Esophagus muscularis mucosa (tissue), 4 donors: ENCODE results near the gene DOCK1.

Experiments used
- CTCF ChIP-seq, 3 experiments: fragments of 200-600 bp in 2 of 3; fragments of 450-650 bp in 1 of 3; sonication (generic) in 2 of 3; IDR thresholded peaks; one replicate each; pipeline ENCODE4 v1.5.1; 2017 to 2019; ENCODE audit warnings: antibody characterized with exemption in 3 of 3, mild to moderate bottlenecking in 2 of 3, moderate library complexity in 1 of 3
- EP300 ChIP-seq: sonication (generic); formaldehyde crosslinking; IDR thresholded peaks from one replicate; pipeline ENCODE4 v1.6.1; 2017; ENCODE audit warnings: antibody characterized with exemption
- POLR2A ChIP-seq: fragments of 450-650 bp; IDR thresholded peaks from one replicate; pipeline ENCODE4 v1.6.1; 2017; ENCODE audit warnings: antibody characterized with exemption, moderate library complexity, mild to moderate bottlenecking, low read depth
- POLR2AphosphoS5 ChIP-seq, 2 donors: sonication (generic); formaldehyde crosslinking; IDR thresholded peaks; one replicate each; pipeline ENCODE4 v1.6.1; 2017; ENCODE audit warnings: antibody characterized with exemption in 2 of 2

GRCh38 chr10:127236266-127236665 lies 331.0 kb downstream of the DOCK1 start:
- TF ChIP-seq EP300 (no peak), CTCF (IDR thresholded peaks at IDR 0.05) (no peak), POLR2A (no peak), POLR2AphosphoS5 (IDR thresholded peaks at IDR 0.05) (no peak)
